HepG2 (cell line): Measurements from ENCODE around the gene ZCCHC24. TPM values are rescaled to one million over a fixed set of nuclear protein-coding genes. Genes with fewer than 3 reads are reported as not detected.

Experiments used
- AGO2 ChIP-seq: fragments of 200-400 bp; formaldehyde crosslinking; optimal IDR thresholded peaks from 2 replicates; pipeline ENCODE3; 2017; ENCODE audit warnings: mild to moderate bottlenecking, low read depth, low read length, moderate library complexity
- ELK4 ChIP-seq: sonication (generic); formaldehyde crosslinking; IDR thresholded peaks from 2 replicates; pipeline ENCODE4 v1.9.0; 2021; ENCODE audit warnings: missing genetic modification reagents, borderline replicate concordance
- HOXD1 ChIP-seq: sonication (generic); formaldehyde crosslinking; IDR thresholded peaks from 2 replicates; pipeline ENCODE4 v1.5.0; 2020; ENCODE audit warnings: missing genetic modification reagents
- JUN ChIP-seq: sonication (generic); formaldehyde crosslinking; IDR thresholded peaks from 2 replicates; pipeline ENCODE4 v1.4.0; 2020; ENCODE audit warnings: mild to moderate bottlenecking, missing genetic modification reagents
- KLF11 ChIP-seq: IDR thresholded peaks from 2 replicates; pipeline ENCODE4 v1.6.1; 2016; ENCODE audit warnings: missing compliant biosample characterization
- MTA3 ChIP-seq: sonication (generic); formaldehyde crosslinking; IDR thresholded peaks from 2 replicates; pipeline ENCODE4 v1.4.0; 2020; ENCODE audit warnings: missing genetic modification reagents
- PCBP1 ChIP-seq: fragments of 200-400 bp; formaldehyde crosslinking; IDR thresholded peaks from 2 replicates; pipeline ENCODE4 v1.6.1; 2017; ENCODE audit warnings: mild to moderate bottlenecking, low read depth, low read length, borderline replicate concordance
- PRMT3 ChIP-seq: sonication (generic); formaldehyde crosslinking; IDR thresholded peaks from 2 replicates; pipeline ENCODE4 v1.8.1; 2022; ENCODE audit warnings: low read depth, mild to moderate bottlenecking, moderate library complexity, missing genetic modification reagents, borderline replicate concordance
- REL ChIP-seq: sonication (generic); formaldehyde crosslinking; conservative IDR thresholded peaks from 2 replicates; pipeline ENCODE4 v1.8.0; 2022; ENCODE audit warnings: mild to moderate bottlenecking, missing genetic modification reagents, moderate library complexity
- RORA ChIP-seq: sonication (generic); formaldehyde crosslinking; IDR thresholded peaks from 2 replicates; pipeline ENCODE4 v1.5.0; 2020; ENCODE audit warnings: mild to moderate bottlenecking, missing genetic modification reagents, moderate library complexity
- SNAI1 ChIP-seq: sonication (generic); formaldehyde crosslinking; IDR thresholded peaks from 2 replicates; pipeline ENCODE4 v1.5.0; 2020; ENCODE audit warnings: mild to moderate bottlenecking, missing genetic modification reagents, borderline replicate concordance
- SNAPC5 ChIP-seq: sonication (generic); formaldehyde crosslinking; IDR thresholded peaks from 2 replicates; pipeline ENCODE4 v1.8.1; 2023; ENCODE audit warnings: mild to moderate bottlenecking, missing genetic modification reagents, borderline replicate concordance
- SOX13 ChIP-seq, 3 experiments: fragments of 450-650 bp in 1 of 3; sonication (generic) in 1 of 3; formaldehyde crosslinking in 1 of 3; IDR thresholded peaks in 2 of 3; conservative IDR thresholded peaks in 1 of 3; 2 replicates each; pipeline versions ENCODE4 v1.5.0 to v1.6.1; 2016 to 2020; ENCODE audit warnings: antibody characterized with exemption in 1 of 3, mild to moderate bottlenecking in 1 of 3, missing compliant biosample characterization in 1 of 3, missing genetic modification reagents in 1 of 3, moderate library complexity in 1 of 3
- SP2 ChIP-seq: sonication (generic); formaldehyde crosslinking; IDR thresholded peaks from 2 replicates; pipeline ENCODE4 v1.5.1; 2020; ENCODE audit warnings: mild to moderate bottlenecking, missing genetic modification reagents
- U2AF1 ChIP-seq: fragments of 200-400 bp; formaldehyde crosslinking; optimal IDR thresholded peaks from 2 replicates; pipeline ENCODE3; 2017; ENCODE audit warnings: mild to moderate bottlenecking, low read depth, low read length
- ZEB1 ChIP-seq: IDR thresholded peaks from 2 replicates; pipeline ENCODE4 v1.6.1; 2012; ENCODE audit warnings: mild to moderate bottlenecking, low read depth, inconsistent platforms; ENCODE audit not compliant: insufficient replicate concordance
- ZGPAT ChIP-seq: IDR thresholded peaks from 2 replicates; pipeline ENCODE4 v1.6.1; 2016; ENCODE audit warnings: mild to moderate bottlenecking
- ZKSCAN5 ChIP-seq: sonication (generic); formaldehyde crosslinking; IDR thresholded peaks from 2 replicates; pipeline ENCODE4 v1.5.1; 2020; ENCODE audit warnings: mild to moderate bottlenecking, missing genetic modification reagents
- ZNF260 ChIP-seq: sonication (generic); formaldehyde crosslinking; IDR thresholded peaks from 2 replicates; pipeline ENCODE4 v1.4.0; 2020; ENCODE audit warnings: missing genetic modification reagents, low read depth, mild to moderate bottlenecking, borderline replicate concordance
- ZNF33B ChIP-seq: sonication (generic); formaldehyde crosslinking; IDR thresholded peaks from 2 replicates; pipeline ENCODE4 v1.5.1; 2020; ENCODE audit warnings: mild to moderate bottlenecking, missing genetic modification reagents
- ZNF354B ChIP-seq: sonication (generic); formaldehyde crosslinking; IDR thresholded peaks from 2 replicates; pipeline ENCODE4 v1.8.0; 2022; ENCODE audit warnings: mild to moderate bottlenecking, missing genetic modification reagents
- ZNF468 ChIP-seq: sonication (generic); formaldehyde crosslinking; IDR thresholded peaks from 2 replicates; pipeline ENCODE4 v1.8.0; 2022; ENCODE audit warnings: mild to moderate bottlenecking, moderate library complexity, missing genetic modification reagents
- ZNF547 ChIP-seq: sonication (generic); formaldehyde crosslinking; IDR thresholded peaks from 2 replicates; pipeline ENCODE4 v1.5.1; 2020; ENCODE audit warnings: mild to moderate bottlenecking, missing genetic modification reagents
- ZNF562 ChIP-seq: sonication (generic); formaldehyde crosslinking; IDR thresholded peaks from 2 replicates; pipeline ENCODE4 v1.8.0; 2022; ENCODE audit warnings: missing genetic modification reagents, borderline replicate concordance
- ZNF614 ChIP-seq: IDR thresholded peaks from 2 replicates; pipeline ENCODE4 v1.6.1; 2018; ENCODE audit warnings: missing biosample characterization, missing genetic modification reagents, inconsistent platforms, borderline replicate concordance
- ZNF674 ChIP-seq: sonication (generic); formaldehyde crosslinking; IDR thresholded peaks from 2 replicates; pipeline ENCODE4 v1.5.0; 2020; ENCODE audit warnings: low read depth, mild to moderate bottlenecking, missing genetic modification reagents
- ZNF761 ChIP-seq: sonication (generic); formaldehyde crosslinking; conservative IDR thresholded peaks from 2 replicates; pipeline ENCODE4 v1.4.0; 2020; ENCODE audit warnings: mild to moderate bottlenecking, missing genetic modification reagents
- polyA plus RNA-seq, 8 experiments: library from polyadenylated mRNA; depleted of rRNA in 3 of 8; stranded (reverse) in 7 of 8; unstranded in 1 of 8; fragments of >200 nt; fragmentation: Illumina TruSeq in 4 of 8; extraction: Trizol in 4 of 8; gene quantifications; 2 replicates each; pipeline versions ENCODE4 v1.2.1 to v1.2.3, GENCODE V29; 2011 to 2016; ENCODE audit warnings: low read depth in 4 of 8, missing spikeins in 1 of 8, mixed read lengths in 1 of 8; ENCODE audit not compliant: insufficient read depth in 1 of 8
- total RNA-seq, 5 experiments: library from RNA; depleted of rRNA; stranded (reverse); fragments of >200 nt; fragmentation: Illumina TruSeq; extraction: Trizol; gene quantifications; 2 replicates each; pipeline ENCODE4 v1.2.3, GENCODE V29; 2016; ENCODE audit warnings: low read depth in 1 of 5
- TF ChIP-seq, protein P1 (sequence below): sonication (generic); formaldehyde crosslinking; IDR thresholded peaks from 2 replicates; pipeline ENCODE4 v1.5.0; 2020; ENCODE audit warnings: mild to moderate bottlenecking, missing genetic modification reagents, borderline replicate concordance

Gene ZCCHC24
- total and polyA plus RNA-seq, 2 of the 13 experiments (the other 11 are each of a cell fraction or from before 2014, with no cell fraction given): 3.1 to 7.9 TPM

- TF ChIP-seq PCBP1 (no peak), SP2 (CRISPR knock-in tag) (no peak), ZKSCAN5 (CRISPR knock-in tag) (no peak), PRMT3 (CRISPR knock-in tag) (no peak), MTA3 (CRISPR knock-in tag) (no peak), AGO2 (no peak), ZNF354B (CRISPR knock-in tag) (no peak), ZNF468 (CRISPR knock-in tag) (no peak), ZNF761 (CRISPR knock-in tag) (no peak), REL (CRISPR knock-in tag) (no peak), RORA (CRISPR knock-in tag) (no peak), ELK4 (no peak), ZGPAT (CRISPR knock-in tag) (peak; percentile 47; the same call in 1 of the 2 replicates), ZNF260 (CRISPR knock-in tag) (no peak), ZNF33B (CRISPR knock-in tag) (no peak), ZEB1 (peak; percentile 66), ZNF614 (peak; percentile 24; the same call in 1 of the 2 replicates), ZNF562 (CRISPR knock-in tag) (no peak), JUN (CRISPR knock-in tag) (no peak), SNAI1 (CRISPR knock-in tag) (no peak), ZNF674 (CRISPR knock-in tag) (no peak), U2AF1 (no peak), SNAPC5 (CRISPR knock-in tag) (no peak), KLF11 (CRISPR knock-in tag) (no peak), HOXD1 (CRISPR knock-in tag) (no peak), ZNF547 (CRISPR knock-in tag) (no peak), SOX13 (IDR thresholded peaks at IDR 0.05) (peak; percentile 76; the same call in 1 of the 2 replicates), SOX13 (CRISPR knock-in tag; conservative IDR thresholded peaks at IDR 0.05 in 1 of 2, IDR thresholded peaks at IDR 0.05 in 1 of 2) (peak in 1 of 2 experiments; percentile 94; a peak in 2 of 4 replicates)
- TF ChIP-seq, protein P1, sequence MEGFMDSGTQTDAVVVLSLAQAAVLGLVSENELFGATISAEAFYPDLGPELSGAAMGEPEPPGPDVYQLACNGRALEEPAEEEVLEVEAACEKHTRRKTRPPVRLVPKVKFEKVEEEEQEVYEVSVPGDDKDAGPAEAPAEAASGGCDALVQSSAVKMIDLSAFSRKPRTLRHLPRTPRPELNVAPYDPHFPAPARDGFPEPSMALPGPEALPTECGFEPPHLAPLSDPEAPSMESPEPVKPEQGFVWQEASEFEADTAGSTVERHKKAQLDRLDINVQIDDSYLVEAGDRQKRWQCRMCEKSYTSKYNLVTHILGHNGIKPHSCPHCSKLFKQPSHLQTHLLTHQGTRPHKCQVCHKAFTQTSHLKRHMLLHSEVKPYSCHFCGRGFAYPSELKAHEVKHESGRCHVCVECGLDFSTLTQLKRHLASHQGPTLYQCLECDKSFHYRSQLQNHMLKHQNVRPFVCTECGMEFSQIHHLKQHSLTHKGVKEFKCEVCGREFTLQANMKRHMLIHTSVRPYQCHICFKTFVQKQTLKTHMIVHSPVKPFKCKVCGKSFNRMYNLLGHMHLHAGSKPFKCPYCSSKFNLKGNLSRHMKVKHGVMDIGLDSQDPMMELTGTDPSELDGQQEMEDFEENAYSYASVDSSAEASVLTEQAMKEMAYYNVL (CRISPR knock-in tag): no peak
These were observed 86.6 kb downstream of the ZCCHC24 start (continued) for GRCh38 chr10:79358811-79359210.
